ENCODE data around the gene LRRC51.

LRRC51 gene

DNA sequence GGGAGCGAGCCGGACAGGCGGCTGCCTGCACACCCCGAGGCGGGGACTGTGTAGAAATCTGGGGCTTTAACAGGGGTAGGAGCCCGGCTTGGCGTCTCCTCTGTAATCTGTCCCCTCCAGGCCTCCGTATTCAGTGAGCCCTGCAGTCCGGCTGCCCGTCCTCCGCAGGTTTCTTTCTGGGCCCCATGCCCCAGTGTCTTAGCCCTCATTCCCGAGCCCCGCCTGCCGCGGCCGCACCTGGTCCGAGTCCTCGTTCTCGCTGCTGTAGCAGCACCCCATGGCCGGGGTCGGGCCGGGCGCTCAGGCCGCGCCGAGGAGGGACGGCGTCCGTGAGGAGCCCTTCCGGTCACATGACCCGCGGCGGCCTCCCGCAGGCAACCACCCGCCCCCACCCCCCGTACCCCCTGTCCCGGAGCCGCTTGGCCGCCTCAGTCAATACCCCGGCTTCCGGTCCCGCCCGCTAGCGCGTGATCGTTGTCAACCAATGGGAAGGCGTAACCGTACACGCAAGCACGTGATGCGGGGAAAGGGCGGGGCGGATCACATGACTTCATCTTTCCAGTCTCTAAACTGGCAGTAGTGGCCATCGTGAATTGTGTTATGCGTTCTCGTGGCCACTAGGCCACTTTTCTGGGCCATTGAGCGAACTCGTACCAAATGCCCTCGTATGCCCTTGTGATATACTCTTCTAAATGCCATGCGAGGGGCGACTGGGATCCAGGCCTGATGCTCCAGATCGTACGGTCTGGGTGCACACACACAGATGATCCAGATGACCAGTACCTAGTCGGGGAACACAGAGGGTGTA, 22.5 kb downstream of the LRRC51 start, which contains the start of gene LAMTOR1:
LAMTOR1 (minus strand) TSS at position 352 of the 808 bp plus-strand sequence; CDS start at position 279, 73 bp downstream.
- Histone ChIP-seq H3K9ac (ENCODE audit: low read length) (peak within 1 kb of the TSS; percentile 91), H3K4me2 (ENCODE audit: low read depth, low read length) (peak within 1 kb of the TSS; percentile 74), H3K4me3 (ENCODE audit: low read length) (peak within 1 kb of the TSS; percentile 86), H2AFZ (ENCODE audit: low read length) (peak within 1 kb of the TSS; percentile 82), H3F3A (ENCODE audit: insufficient read depth, low read length) (peaks cover 3% of the 10 kb centered on the region; the same call in 1 of the 2 replicates), H3K79me2 (ENCODE audit: low read length) (peaks cover 38% of the 10 kb centered on the region), H3K9me3 (replicated peaks; ENCODE audit: insufficient read depth, low read length) (no peaks in the 10 kb centered on the region), H3K27me3 (replicated peaks; ENCODE audit: insufficient read depth, low read length) (no peaks in the 10 kb centered on the region), H3K36me3 (replicated peaks; ENCODE audit: insufficient read depth, low read length) (no peaks in the 10 kb centered on the region), H3K27ac (ENCODE audit: low read length) (peak within 1 kb of the TSS; percentile 85), H3K9me2 (replicated peaks; ENCODE audit: insufficient read depth, low read length) (no peaks in the 10 kb centered on the region), H3K4me1 (ENCODE audit: low read length) (peaks cover 12% of the 10 kb centered on the region), H4K20me1 (ENCODE audit: insufficient read depth, low read length) (no peaks in the 10 kb centered on the region)
- peak; percentile 99 for DNase-seq
- TF ChIP-seq EZH2phosphoT487 (IDR thresholded peaks at IDR 0.05; ENCODE audit: low read length), result no peak
- TF ChIP-seq, protein P1, sequence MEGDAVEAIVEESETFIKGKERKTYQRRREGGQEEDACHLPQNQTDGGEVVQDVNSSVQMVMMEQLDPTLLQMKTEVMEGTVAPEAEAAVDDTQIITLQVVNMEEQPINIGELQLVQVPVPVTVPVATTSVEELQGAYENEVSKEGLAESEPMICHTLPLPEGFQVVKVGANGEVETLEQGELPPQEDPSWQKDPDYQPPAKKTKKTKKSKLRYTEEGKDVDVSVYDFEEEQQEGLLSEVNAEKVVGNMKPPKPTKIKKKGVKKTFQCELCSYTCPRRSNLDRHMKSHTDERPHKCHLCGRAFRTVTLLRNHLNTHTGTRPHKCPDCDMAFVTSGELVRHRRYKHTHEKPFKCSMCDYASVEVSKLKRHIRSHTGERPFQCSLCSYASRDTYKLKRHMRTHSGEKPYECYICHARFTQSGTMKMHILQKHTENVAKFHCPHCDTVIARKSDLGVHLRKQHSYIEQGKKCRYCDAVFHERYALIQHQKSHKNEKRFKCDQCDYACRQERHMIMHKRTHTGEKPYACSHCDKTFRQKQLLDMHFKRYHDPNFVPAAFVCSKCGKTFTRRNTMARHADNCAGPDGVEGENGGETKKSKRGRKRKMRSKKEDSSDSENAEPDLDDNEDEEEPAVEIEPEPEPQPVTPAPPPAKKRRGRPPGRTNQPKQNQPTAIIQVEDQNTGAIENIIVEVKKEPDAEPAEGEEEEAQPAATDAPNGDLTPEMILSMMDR (IDR thresholded peaks at IDR 0.05; ENCODE audit: low read length), result peak; percentile 47

DNA sequence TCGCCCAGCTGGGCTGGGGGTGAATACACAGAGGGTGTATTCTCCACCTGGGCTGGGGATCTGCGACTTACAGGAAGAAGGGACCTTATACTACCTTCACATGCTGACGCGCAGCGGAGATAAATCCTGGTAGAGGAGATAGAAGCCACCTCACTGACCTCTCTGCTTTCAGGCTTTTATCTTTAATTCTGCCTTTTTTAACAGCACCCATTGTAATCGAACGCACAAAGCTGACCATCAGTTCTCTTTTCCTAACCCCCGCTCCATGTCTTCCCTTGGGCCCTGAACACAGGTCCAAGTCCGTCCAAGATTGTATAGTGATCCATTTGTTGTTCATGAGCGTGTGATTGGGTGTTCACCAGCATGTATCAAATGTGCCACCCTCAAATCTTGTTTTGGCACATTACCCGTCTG, 23.1 kb downstream of the LRRC51 start:
- Histone ChIP-seq H3K27me3 (replicated peaks; ENCODE audit: insufficient read depth, low read length) (no peaks in the 10 kb centered on the region), H3K4me2 (ENCODE audit: low read depth, low read length) (peak overlapping the region; percentile 74), H3K79me2 (ENCODE audit: low read length) (peaks cover 38% of the 10 kb centered on the region), H2AFZ (ENCODE audit: low read length) (peak overlapping the region; percentile 74), H3K9ac (ENCODE audit: low read length) (peak overlapping the region; percentile 12; the same call in 1 of the 2 replicates), H3K27ac (ENCODE audit: low read length) (peak overlapping the region; percentile 53; the same call in 1 of the 2 replicates), H3K9me2 (replicated peaks; ENCODE audit: insufficient read depth, low read length) (no peaks in the 10 kb centered on the region), H3F3A (ENCODE audit: insufficient read depth, low read length) (peaks cover 3% of the 10 kb centered on the region; the same call in 1 of the 2 replicates), H3K4me3 (ENCODE audit: low read length) (peak overlapping the region; percentile 54), H3K4me1 (ENCODE audit: low read length) (peaks cover 12% of the 10 kb centered on the region), H3K36me3 (replicated peaks; ENCODE audit: insufficient read depth, low read length) (no peaks in the 10 kb centered on the region), H4K20me1 (ENCODE audit: insufficient read depth, low read length) (no peaks in the 10 kb centered on the region), H3K9me3 (replicated peaks; ENCODE audit: insufficient read depth, low read length) (no peaks in the 10 kb centered on the region)
- no peak for DNase-seq
- TF ChIP-seq, protein P1 (IDR thresholded peaks at IDR 0.05; ENCODE audit: low read length), result no peak; the same call in 1 of the 2 replicates
- no peak for TF ChIP-seq EZH2phosphoT487 (IDR thresholded peaks at IDR 0.05; ENCODE audit: low read length)
- TF ChIP-seq EZH2 (optimal IDR thresholded peaks at IDR 0.05; ENCODE audit: low read depth, low read length), result no peak

DNA sequence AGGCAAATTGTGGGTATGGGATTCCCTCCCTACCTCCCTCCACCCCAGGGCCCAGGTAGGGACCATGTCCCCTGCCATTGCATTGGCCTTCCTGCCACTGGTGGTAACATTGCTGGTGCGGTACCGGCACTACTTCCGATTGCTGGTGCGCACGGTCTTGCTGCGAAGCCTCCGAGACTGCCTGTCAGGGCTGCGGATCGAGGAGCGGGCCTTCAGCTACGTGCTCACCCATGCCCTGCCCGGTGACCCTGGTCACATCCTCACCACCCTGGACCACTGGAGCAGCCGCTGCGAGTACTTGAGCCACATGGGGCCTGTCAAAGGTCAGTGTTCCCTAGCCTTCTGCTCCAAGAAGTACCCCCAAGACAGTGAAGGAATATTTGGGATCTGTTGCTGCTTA, 25.2 kb downstream of the LRRC51 start, which contains the start of gene TOMT:
TOMT (plus strand) TSS at position 37 of the 400 bp plus-strand sequence; CDS start at position 65, 28 bp downstream.
- H3K4me3 ChIP-seq (ENCODE audit: low read length), result no peak within 1 kb of the TSS

More for the DNA sequence above, 25.2 kb downstream of the LRRC51 start, which contains the start of gene TOMT:
- Histone ChIP-seq H3K9ac (ENCODE audit: low read length) (no peak within 1 kb of the TSS), H3K4me2 (ENCODE audit: low read depth, low read length) (no peak within 1 kb of the TSS), H3K27ac (ENCODE audit: low read length) (no peak within 1 kb of the TSS), H3K9me3 (replicated peaks; ENCODE audit: insufficient read depth, low read length) (no peaks in the 10 kb centered on the region), H3K9me2 (replicated peaks; ENCODE audit: insufficient read depth, low read length) (no peaks in the 10 kb centered on the region), H3K36me3 (replicated peaks; ENCODE audit: insufficient read depth, low read length) (no peaks in the 10 kb centered on the region), H2AFZ (ENCODE audit: low read length) (no peak within 1 kb of the TSS), H3K4me1 (ENCODE audit: low read length) (peaks cover 12% of the 10 kb centered on the region), H3K79me2 (ENCODE audit: low read length) (peaks cover 22% of the 10 kb centered on the region), H3F3A (ENCODE audit: insufficient read depth, low read length) (peaks cover 4% of the 10 kb centered on the region), H3K27me3 (replicated peaks; ENCODE audit: insufficient read depth, low read length) (no peaks in the 10 kb centered on the region), H4K20me1 (ENCODE audit: insufficient read depth, low read length) (no peaks in the 10 kb centered on the region)
- no peak for DNase-seq
- TF ChIP-seq, protein P1 (IDR thresholded peaks at IDR 0.05; ENCODE audit: low read length), result no peak
- TF ChIP-seq EZH2 (optimal IDR thresholded peaks at IDR 0.05; ENCODE audit: low read depth, low read length) (no peak), EZH2phosphoT487 (IDR thresholded peaks at IDR 0.05; ENCODE audit: low read length) (no peak)
